ENCODE measurements around the gene DDIAS.
A peak's percentile ranks its signal among the peaks of the same experiment; 100 is the strongest.
"Not testable (repeated sequence)": the region's sequence is repeated elsewhere in the genome, so short reads cannot be mapped to it uniquely, and the experiment has no call there.

The DDIAS gene

DNA sequence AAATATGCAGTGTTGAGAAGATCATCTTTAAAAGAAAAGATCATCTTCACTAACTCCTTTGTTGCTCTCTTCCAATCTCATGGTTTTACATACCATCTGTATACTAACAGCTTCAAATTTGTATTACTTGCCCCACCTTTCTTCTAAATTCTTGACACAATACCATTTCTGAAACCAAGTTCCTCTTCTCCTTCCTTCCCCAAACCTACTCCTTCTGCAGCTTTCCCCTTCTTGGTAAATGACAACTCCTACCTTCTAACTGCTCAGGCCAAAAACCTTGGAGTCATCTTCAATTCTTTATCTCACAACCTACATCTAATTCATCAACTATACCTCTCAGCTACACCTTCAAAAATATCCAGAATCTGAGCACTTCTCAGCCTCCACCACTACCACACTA lies 10.6 kb upstream of the DDIAS start:
- no peak for DNase-seq (ENCODE audit: low spot score)

GRCh38 chr11:82892611-82893169 lies 8.8 kb upstream of the DDIAS start:
- DNase-seq (ENCODE audit: low spot score), result no peak

- no peak for DNase-seq (ENCODE audit: low spot score)
Observed at GRCh38 chr11:82895437-82896091, 6.0 kb upstream of the DDIAS start.

- DNase-seq (ENCODE audit: low spot score), result no peak
Observed at GRCh38 chr11:82896183-82896582, 5.4 kb upstream of the DDIAS start.

DNA sequence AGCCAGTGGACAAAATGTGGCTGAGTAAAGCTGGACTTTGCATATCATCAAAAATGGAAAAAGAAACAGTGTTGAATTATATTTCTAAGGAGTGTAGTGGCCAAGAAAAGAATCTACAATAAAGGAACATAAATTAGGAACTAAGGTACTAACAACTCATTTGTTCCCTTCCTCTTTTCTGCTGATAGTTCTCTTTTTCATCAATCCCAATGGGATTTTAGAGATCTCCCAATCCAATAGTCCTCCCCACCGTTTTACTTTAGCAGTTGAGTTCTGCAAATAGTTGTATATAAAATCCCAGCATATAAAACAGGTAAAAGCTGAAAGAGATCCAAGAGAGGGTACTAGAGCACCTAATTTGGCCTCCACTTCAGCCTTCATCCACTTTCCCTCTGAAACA lies 3.3 kb upstream of the DDIAS start:
- DNase-seq (ENCODE audit: low spot score), result no peak

DNA sequence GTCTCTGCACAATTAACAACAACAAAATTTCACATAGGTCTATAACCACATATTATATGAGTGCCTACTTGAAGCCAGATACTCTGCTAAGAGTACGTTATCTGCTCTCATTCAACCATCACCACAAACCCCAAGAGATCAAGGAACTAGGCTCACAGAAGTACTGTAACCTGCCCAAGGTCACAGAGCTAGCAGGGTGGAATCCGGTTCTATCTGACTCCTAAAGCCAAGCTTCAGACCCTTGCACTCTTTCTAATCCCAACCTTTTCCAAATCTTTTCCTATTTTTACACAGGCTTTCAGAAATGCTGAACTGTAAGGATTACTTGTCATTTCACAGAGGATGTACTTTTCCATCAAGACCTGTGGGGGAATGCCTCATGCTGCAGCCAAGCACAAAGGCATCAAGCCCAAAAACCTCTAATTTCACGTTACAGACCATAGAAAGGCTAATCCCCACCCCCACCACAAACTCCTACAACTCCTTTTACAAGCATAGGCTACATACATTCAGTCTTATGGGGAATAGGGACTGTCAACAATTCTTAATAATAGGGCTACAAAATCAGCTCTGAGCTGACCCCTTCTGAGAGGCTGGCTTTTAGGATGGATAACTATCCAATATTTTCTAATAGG lies 2.2 kb upstream of the DDIAS start:
- DNase-seq (ENCODE audit: low spot score), result no peak

- no peak for DNase-seq (ENCODE audit: low spot score)
Observed at GRCh38 chr11:82899957-82900276, 1.6 kb upstream of the DDIAS start.

GRCh38 chr11:82900277-82901164 lies 1.0 kb upstream of the DDIAS start, which contains the start of gene PRCP:
Gene PRCP, minus strand, starts transcription at chr11:82900430. Its CDS starts 28 bp downstream, at chr11:82900402.
- peak; percentile 86 for DNase-seq (ENCODE audit: low spot score)

GRCh38 chr11:82901922-82902485 lies 468 bp downstream of the DDIAS start:
- no peak for DNase-seq (ENCODE audit: low spot score)

- no peak for DNase-seq (ENCODE audit: low spot score)
Observed at GRCh38 chr11:82902880-82903279, 1.3 kb downstream of the DDIAS start.

DNA sequence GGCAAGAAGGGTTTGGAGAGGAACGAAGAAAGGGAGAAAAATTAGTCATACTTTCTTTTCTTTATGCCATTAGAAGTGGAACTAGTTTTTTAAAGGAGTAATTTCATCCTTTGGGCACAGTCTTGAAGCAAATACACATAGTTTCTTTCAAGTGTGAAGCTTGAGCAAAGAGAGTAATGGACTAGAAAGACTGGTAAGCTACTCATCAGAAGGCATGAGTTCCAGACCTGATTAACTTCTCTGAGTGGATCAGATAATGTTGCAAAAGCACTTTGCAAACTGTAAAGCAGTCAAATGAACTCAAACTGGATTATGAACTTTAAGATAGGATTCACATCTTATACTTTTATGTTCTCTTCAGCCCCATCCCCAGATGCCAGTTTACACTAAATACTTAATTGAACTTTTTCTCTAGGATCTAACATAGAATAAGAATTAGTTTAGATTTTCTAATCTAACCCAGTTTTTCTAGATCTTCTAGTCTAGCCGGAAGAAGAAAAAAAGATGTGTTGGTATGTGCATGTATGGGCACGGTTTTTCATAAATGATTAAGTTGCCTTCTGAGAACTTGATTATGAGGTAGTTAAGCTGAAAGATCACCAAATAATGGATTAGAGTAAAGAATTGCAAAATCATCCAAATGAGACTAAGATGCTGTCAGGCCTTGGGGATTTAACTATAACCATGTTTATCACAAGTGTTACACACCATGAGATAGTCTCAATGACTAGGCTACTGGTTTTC lies 2.5 kb downstream of the DDIAS start:
- DNase-seq (ENCODE audit: low spot score), result no peak

- DNase-seq (ENCODE audit: low spot score), result no peak
Observed at GRCh38 chr11:82906236-82906635, 4.7 kb downstream of the DDIAS start.

DNA sequence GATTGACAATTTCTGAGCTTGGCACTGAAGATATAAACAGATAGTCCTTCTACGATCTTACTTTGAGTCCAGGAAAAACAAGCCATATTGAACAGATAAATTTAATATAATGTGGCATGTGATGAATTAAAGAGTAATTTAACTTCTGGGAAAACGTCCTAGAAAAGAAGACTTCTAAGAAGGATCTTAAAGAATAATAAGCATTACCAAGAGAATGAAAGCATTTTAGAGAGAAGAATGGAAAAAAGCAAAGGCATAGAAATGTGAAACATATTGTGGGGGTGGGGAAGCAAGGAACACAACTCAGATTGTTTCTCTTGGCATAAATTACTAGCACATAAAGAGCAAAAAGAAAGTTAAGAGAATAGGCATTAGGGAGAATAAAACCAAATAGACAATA lies 5.4 kb downstream of the DDIAS start:
- DNase-seq (ENCODE audit: low spot score), result no peak

DNA sequence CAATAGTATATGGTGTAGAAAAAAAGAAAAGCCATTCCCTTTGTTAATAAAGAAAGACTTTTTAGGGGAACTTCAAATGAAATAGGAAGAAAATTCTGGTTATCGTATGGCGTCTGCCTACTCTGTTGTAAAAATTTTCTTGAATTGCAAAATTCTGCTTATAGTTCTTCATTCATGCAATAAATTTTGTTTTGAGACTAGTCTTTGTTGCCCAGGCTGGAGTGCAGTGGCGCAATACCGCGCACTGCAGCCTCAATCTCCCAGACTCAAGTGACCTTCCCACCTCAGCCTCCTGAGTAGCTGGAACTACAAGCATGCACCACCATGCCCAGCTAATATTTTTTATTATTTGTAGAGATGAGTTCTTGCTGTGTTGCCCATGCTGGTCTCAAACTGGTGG lies 5.8 kb downstream of the DDIAS start:
- no peak for DNase-seq (ENCODE audit: low spot score)

GRCh38 chr11:82908311-82908710 lies 6.8 kb downstream of the DDIAS start:
- DNase-seq (ENCODE audit: low spot score), result no peak

DNA sequence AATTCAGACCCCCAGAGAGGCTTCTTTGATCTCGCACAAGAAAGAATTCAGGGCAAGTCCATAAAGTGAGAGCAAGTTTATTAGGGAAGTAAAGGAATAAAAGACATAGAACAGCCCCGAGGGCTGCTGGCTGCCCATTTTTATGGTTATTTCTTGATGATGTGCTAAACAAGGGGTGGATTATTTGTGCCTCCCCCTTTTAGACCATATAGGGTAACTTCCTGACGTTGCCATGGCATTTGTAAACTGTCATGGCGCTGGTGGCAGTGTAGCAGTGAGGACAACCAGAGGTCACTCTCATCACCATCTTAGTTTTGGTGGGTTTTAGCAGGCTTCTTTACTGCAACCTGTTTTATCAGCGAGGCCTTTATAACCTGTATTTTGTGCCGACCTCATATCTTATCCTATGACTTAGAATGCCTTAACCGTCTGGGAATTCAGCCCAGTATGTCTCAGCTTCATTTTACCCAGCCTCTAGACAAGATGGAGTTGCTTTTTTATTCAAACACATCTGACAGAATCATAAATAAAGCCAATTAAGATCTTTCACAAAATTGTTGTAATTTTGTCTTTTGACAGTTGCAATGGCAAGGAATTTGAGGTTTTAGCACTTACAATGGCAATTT lies 7.6 kb downstream of the DDIAS start:
- DNase-seq (ENCODE audit: low spot score), result no peak

DNA sequence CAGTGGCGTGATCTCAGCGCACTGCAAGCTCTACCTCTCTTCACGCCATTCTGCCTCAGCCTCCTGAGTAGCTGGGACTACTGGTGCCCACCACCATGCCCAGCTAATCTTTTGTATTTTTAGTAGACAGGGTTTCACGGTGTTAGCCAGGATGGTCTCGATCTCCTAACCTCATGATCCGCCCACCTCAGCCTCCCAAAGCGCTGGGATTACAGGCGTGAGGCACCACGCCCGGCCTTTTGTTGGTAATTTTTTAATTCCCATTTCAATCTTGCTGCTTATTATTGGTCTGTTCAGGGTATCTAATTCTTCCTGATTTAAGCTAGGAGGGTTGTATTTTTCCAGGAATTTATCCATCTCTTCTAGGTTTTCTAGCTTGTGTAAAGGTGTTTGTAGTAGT lies 18.2 kb downstream of the DDIAS start:
- DNase-seq (ENCODE audit: low spot score), result not testable (repeated sequence)

DNA sequence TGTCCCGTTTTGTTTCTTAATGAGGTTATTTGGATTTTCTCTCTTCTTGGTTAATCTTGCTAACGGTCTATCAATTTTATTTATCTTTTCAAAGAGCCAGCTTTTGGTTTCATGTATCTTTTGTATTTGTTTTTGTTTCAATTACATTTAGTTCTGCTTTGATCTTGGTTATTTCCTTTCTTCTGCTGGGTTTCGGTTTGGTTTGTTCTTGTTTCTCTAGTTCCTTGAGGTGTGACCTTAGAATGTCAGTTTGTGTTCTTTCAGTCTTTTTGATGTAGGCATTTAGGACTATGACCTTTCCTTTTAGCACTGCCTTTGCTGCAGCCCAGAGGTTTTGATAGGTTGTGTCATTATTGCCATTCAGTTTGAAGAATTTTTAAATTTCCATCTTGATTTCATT lies 18.7 kb downstream of the DDIAS start:
- DNase-seq (ENCODE audit: low spot score), result not testable (repeated sequence)

DNA sequence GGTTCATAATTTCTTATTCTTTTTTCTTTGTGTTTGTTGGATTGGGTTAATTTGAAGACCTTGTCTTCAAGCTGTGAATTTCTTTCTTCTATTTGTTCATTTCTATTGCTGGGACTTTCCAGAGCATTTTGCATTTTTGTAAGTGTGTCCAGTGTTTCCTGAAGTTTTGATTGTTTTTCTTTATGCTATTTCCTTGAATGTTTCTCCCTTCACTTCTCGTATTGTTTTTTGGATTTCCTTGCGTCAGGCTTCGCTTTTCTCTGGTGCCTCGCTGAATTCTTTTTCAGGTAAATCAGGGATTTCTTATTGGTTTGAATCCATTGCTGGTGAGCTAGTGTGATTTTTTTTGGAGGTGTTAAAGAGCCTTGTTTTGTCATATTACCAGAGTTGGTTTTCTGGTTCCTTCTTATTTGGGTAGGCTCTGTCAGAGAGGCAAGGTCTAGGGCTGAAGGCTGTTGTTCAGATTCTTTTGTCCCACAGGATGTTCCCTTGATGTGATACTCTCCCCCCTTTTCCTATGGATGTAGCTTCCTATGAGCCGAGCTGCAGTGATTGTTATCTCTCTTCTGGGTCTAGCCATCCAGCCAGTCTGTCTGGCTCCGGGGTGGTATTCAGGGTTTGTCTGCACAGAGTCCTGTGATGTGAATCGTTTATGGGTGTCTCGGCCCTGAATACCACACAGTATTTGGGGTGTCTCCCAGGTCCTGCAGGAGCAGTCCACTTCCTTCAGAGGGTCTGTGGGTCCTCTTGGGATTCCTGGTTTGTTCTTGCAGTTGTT lies 21.0 kb downstream of the DDIAS start:
- not testable (repeated sequence) for DNase-seq (ENCODE audit: low spot score)

DNA sequence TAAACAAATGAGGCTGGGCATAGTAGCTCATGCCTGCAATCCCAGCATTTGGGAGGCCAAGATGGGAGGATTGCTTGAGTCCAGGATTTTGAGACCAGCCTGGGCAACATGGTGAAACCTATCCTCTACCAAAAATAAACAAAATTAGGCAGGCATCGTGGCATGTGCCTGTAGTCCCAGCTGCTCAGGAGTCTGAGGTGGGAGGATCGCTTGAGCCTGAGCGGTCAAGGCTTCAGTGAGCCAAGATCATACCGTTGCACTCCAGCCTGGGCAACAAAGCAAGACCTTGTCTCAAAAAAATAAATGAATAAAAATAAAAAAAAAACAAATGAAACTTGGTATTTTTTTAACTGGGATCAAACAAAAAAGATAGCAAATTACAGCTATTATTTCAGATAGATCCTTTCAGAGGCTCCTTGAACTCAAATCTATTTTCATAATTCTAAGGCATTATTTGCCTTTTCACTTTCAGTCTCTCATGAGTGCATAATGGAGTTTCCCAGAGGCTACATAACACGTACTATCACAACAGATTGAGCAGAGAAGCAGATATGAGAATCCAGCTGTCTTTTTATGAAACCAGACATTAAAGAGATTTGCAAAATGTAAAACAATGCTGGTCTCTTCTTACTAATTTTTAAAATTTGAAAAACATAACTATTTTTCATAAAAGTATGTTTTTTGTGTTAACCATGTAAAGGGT lies 23.1 kb downstream of the DDIAS start:
- no peak for DNase-seq (ENCODE audit: low spot score)
